B cell (primary cell): ENCODE measurements around the gene PRR20B. TPM values are rescaled to one million over a fixed set of nuclear protein-coding genes. Genes with fewer than 3 reads are reported as not detected.
"Not testable (repeated sequence)": the region's sequence is repeated elsewhere in the genome, so short reads cannot be mapped to it uniquely, and the experiment has no call there.

ENCODE experiments used
- ATAC-seq: fragments of 200-7000 bp; cut with Tn5 transposase; one replicate; pipeline ENCODE4 v1.10.0; 2021; ENCODE audit warnings: low read depth, mild to moderate bottlenecking, moderate number of reproducible peaks, moderate library complexity
- CTCF ChIA-PET: fragments of 350-600 bp; sonication (Branson Sonifier 250); formaldehyde crosslinking; loops from one replicate; lab custom pipeline; 2021; ENCODE audit warnings: antibody characterized with exemption, inconsistent platforms; lab: Charles Lee
- POLR2A ChIA-PET: fragments of 350-600 bp; sonication (Branson Sonifier 250); formaldehyde crosslinking; loops from one replicate; lab custom pipeline; 2021; ENCODE audit warnings: antibody characterized with exemption; lab: Charles Lee
- DNase-seq: peaks from one replicate; pipeline ENCODE4 v3.0.0; 2013
- H2AFZ ChIP-seq: 2 replicates; pipeline ENCODE4 v1.6.1; 2012; ENCODE audit warnings: mild to moderate bottlenecking, low read depth, low read length; ENCODE audit not compliant: insufficient read depth, poor library complexity, severe bottlenecking
- H3K27ac ChIP-seq, 2 donors: 1 replicate in 1 of 2; 2 replicates in 1 of 2; pipeline ENCODE4 v1.5.1; 2012 to 2013; ENCODE audit warnings: low read length in 2 of 2, mild to moderate bottlenecking in 2 of 2, moderate library complexity in 1 of 2
- H3K27me3 ChIP-seq, 4 experiments: fragments of 200-600 bp in 1 of 4; sonication (generic) in 1 of 4; replicated peaks in 1 of 4; 1 replicate in 2 of 4; 2 replicates in 2 of 4; pipeline versions ENCODE4 v1.6.1 to v1.7.0; 2013 to 2016; ENCODE audit warnings: low read length in 3 of 4, mild to moderate bottlenecking in 2 of 4, mixed read lengths in 1 of 4, moderate library complexity in 1 of 4; ENCODE audit not compliant: insufficient read depth in 4 of 4, control insufficient read depth in 3 of 4; ENCODE audit errors: control extremely low read depth in 1 of 4
- H3K36me3 ChIP-seq, 2 experiments: replicated peaks in 1 of 2; 1 replicate in 1 of 2; 2 replicates in 1 of 2; pipeline versions ENCODE4 v1.6.1 to v1.7.1; 2013; ENCODE audit warnings: low read length in 1 of 2; ENCODE audit not compliant: insufficient read depth in 2 of 2, control insufficient read depth in 1 of 2; ENCODE audit errors: control extremely low read depth in 1 of 2, extremely low read depth in 1 of 2
- H3K4me1 ChIP-seq, 2 donors: fragments of 200-600 bp in 1 of 2; sonication (generic) in 1 of 2; 1 replicate in 1 of 2; 2 replicates in 1 of 2; pipeline versions ENCODE4 v1.5.1 to v1.6.1; 2013 to 2017; ENCODE audit warnings: low read length in 2 of 2; ENCODE audit not compliant: control insufficient read depth in 2 of 2, insufficient read depth in 2 of 2
- H3K4me2 ChIP-seq: replicated peaks from 2 replicates; pipeline ENCODE3; 2012; ENCODE audit warnings: mild to moderate bottlenecking, low read depth, low read length; ENCODE audit not compliant: poor library complexity, severe bottlenecking
- H3K4me3 ChIP-seq, 5 experiments: fragments of 200-600 bp in 1 of 5; sonication (generic) in 1 of 5; 1 replicate in 3 of 5; 2 replicates in 2 of 5; pipeline versions ENCODE4 v1.5.1 to v1.7.0; 2011 to 2016; ENCODE audit warnings: low read length in 4 of 5, mild to moderate bottlenecking in 4 of 5, low read depth in 2 of 5, control low read depth in 1 of 5, moderate library complexity in 1 of 5; ENCODE audit not compliant: insufficient read depth in 1 of 5; ENCODE audit errors: control extremely low read depth in 1 of 5, extremely low read depth in 1 of 5
- H3K79me2 ChIP-seq: fragments of 200-600 bp; sonication (generic); one replicate; pipeline ENCODE4 v1.6.0; 2016; ENCODE audit warnings: low read length; ENCODE audit not compliant: control insufficient read depth, insufficient read depth
- H3K9ac ChIP-seq: fragments of 200-600 bp; sonication (generic); 2 replicates; pipeline ENCODE4 v1.6.1; 2017; ENCODE audit warnings: mild to moderate bottlenecking, low read length, moderate library complexity
- H3K9me3 ChIP-seq, 3 donors: one replicate each; pipeline versions ENCODE4 v1.6.1 to v1.7.1; 2013; ENCODE audit warnings: low read length in 2 of 3; ENCODE audit not compliant: control insufficient read depth in 2 of 3, insufficient read depth in 1 of 3; ENCODE audit errors: control extremely low read depth in 1 of 3
- H4K20me1 ChIP-seq: 2 replicates; pipeline ENCODE4 v1.6.0; 2012; ENCODE audit warnings: mild to moderate bottlenecking, low read length; ENCODE audit not compliant: insufficient read depth, control insufficient read depth, poor library complexity, severe bottlenecking
- H3K27ac Mint-ChIP-seq: one replicate; pipeline ENCODE4 v1.8.0; 2021; ENCODE audit warnings: mixed read lengths
- H3K27me3 Mint-ChIP-seq: one replicate; pipeline ENCODE4 v1.8.0; 2021; ENCODE audit warnings: mixed read lengths
- H3K4me1 Mint-ChIP-seq: one replicate; pipeline ENCODE4 v1.8.0; 2021; ENCODE audit warnings: mixed read lengths
- H3K4me3 Mint-ChIP-seq: one replicate; pipeline ENCODE4 v1.8.0; 2021; ENCODE audit warnings: mixed read lengths
- H3K9me3 Mint-ChIP-seq: one replicate; pipeline ENCODE4 v1.8.0; 2022; ENCODE audit warnings: mixed read lengths; ENCODE audit not compliant: insufficient read depth
- WGBS: methylation state at CpG from one replicate; pipeline ENCODE4 v1.1.5; 2013; ENCODE audit warnings: missing lambda C conversion rate; ENCODE audit not compliant: insufficient coverage; 5-methylcytosine and 5-hydroxymethylcytosine counted together
- intact Hi-C: fragments of 100-400 bp; cut with micrococcal nuclease; formaldehyde crosslinking; loops from one replicate; pipeline ENCODE4 v1.10.0; 2022
- polyA plus RNA-seq: library from polyadenylated mRNA; depleted of rRNA; stranded (reverse); fragments of >200 nt; gene quantifications from 2 replicates; pipeline ENCODE4 v1.2.3, GENCODE V29; 2012
- total RNA-seq, 2 donors: library from RNA; stranded (reverse); fragments of 120-200 nt in 1 of 2; gene quantifications; 1 replicate in 1 of 2; 2 replicates in 1 of 2; pipeline versions ENCODE4 v1.2.3 to v1.2.4, GENCODE V29; 2013 to 2022

Gene PRR20B
- total and polyA plus RNA-seq, 2 donors (not counting 1 experiment from before 2014, with no cell fraction given), result not detected

DNA sequence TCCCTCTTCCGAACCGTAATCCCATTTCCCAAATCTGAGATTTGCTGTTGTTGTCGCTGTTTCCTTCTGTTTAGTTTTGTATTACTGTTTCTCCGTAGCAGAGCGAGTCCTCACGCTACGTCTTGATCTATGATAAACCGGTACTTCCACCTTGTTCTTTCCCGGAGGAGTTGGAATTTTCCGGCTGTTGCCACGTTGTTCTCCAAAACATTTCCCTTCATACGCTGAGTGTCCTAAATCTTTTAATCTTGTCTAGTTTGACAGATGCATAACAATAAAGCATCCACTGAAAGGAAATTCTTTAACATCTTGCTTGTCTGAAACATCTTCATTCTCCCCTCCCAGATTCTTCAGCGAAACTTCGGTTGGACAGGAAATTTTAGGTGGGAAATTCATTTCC is 818 bp downstream of the PRR20B start:
- H3K4me3 ChIP-seq, H4K20me1 ChIP-seq, H3K4me1 ChIP-seq, DNase-seq, H3K9me3 Mint-ChIP-seq, H3K79me2 ChIP-seq, H3K9me3 ChIP-seq, H3K27me3 Mint-ChIP-seq, H3K4me2 ChIP-seq, H3K36me3 ChIP-seq, H3K4me1 Mint-ChIP-seq, H2AFZ ChIP-seq, H3K4me3 Mint-ChIP-seq, ATAC-seq, CTCF ChIA-PET, H3K27ac ChIP-seq, intact Hi-C loops, POLR2A ChIA-PET, H3K9ac ChIP-seq, H3K27ac Mint-ChIP-seq, H3K27me3 ChIP-seq: not testable (repeated sequence)
- WGBS, result 94% methylated on average over 4 of the region's 14 CpGs

DNA sequence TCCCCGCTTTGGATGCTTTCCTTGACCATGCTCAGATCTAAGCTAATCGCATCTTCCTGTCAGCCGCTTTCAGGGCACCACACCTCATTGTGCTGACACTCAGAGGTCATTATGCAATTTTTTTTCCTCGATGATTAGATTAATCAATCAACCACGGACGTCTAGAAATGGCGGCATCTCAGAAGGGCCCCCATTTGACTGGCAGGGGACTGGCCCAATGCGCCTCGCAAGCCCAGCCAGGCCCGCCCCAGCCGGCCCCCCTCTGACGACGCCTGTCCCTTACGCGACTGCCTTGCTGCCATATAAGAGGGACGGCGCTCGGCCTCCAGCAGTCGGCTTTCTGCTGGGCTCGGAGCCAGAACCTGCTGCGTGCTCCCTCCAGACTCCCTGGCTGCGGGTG is 6.5 kb downstream of the PRR20B start, which contains the start of gene PRR20C:
Gene PRR20C (plus strand): TSS at position 301 of the 400 bp plus-strand sequence. CDS start 387 bp downstream, outside the sequence.
- H3K4me3 ChIP-seq, H3K4me1 ChIP-seq, CTCF ChIA-PET, H3K27ac Mint-ChIP-seq, H3K9me3 ChIP-seq, H3K4me3 Mint-ChIP-seq, intact Hi-C loops, H2AFZ ChIP-seq, H3K27me3 ChIP-seq, H3K4me2 ChIP-seq, H3K9ac ChIP-seq, H3K9me3 Mint-ChIP-seq, H4K20me1 ChIP-seq, POLR2A ChIA-PET, H3K36me3 ChIP-seq, DNase-seq, ATAC-seq, H3K79me2 ChIP-seq, H3K27me3 Mint-ChIP-seq, H3K4me1 Mint-ChIP-seq, H3K27ac ChIP-seq: not testable (repeated sequence)
- no CpG with 5 or more reads among the region's 22 CpGs for WGBS

DNA sequence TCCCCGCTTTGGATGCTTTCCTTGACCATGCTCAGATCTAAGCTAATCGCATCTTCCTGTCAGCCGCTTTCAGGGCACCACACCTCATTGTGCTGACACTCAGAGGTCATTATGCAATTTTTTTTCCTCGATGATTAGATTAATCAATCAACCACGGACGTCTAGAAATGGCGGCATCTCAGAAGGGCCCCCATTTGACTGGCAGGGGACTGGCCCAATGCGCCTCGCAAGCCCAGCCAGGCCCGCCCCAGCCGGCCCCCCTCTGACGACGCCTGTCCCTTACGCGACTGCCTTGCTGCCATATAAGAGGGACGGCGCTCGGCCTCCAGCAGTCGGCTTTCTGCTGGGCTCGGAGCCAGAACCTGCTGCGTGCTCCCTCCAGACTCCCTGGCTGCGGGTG is 13.0 kb downstream of the PRR20B start, which contains the start of gene PRR20D:
Gene PRR20D (plus strand): TSS at position 301 of the 400 bp plus-strand sequence. CDS start 387 bp downstream, outside the sequence.
- H3K4me1 ChIP-seq, H3K4me3 Mint-ChIP-seq, H3K27me3 Mint-ChIP-seq, intact Hi-C loops, H2AFZ ChIP-seq, CTCF ChIA-PET, H3K79me2 ChIP-seq, H3K27me3 ChIP-seq, H3K9ac ChIP-seq, H3K4me2 ChIP-seq, H3K4me3 ChIP-seq, H3K4me1 Mint-ChIP-seq, ATAC-seq, H3K27ac ChIP-seq, DNase-seq, H3K36me3 ChIP-seq, H3K27ac Mint-ChIP-seq, H3K9me3 ChIP-seq, H3K9me3 Mint-ChIP-seq, POLR2A ChIA-PET, H4K20me1 ChIP-seq: not testable (repeated sequence)
- no CpG with 5 or more reads among the region's 22 CpGs for WGBS

DNA sequence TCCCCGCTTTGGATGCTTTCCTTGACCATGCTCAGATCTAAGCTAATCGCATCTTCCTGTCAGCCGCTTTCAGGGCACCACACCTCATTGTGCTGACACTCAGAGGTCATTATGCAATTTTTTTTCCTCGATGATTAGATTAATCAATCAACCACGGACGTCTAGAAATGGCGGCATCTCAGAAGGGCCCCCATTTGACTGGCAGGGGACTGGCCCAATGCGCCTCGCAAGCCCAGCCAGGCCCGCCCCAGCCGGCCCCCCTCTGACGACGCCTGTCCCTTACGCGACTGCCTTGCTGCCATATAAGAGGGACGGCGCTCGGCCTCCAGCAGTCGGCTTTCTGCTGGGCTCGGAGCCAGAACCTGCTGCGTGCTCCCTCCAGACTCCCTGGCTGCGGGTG is 19.6 kb downstream of the PRR20B start, which contains the start of gene PRR20E:
Gene PRR20E (plus strand): TSS at position 301 of the 400 bp plus-strand sequence. CDS start 387 bp downstream, outside the sequence.
- H3K4me1 Mint-ChIP-seq, H3K27ac Mint-ChIP-seq, H4K20me1 ChIP-seq, H3K79me2 ChIP-seq, H3K4me3 Mint-ChIP-seq, ATAC-seq, H3K4me3 ChIP-seq, H3K4me2 ChIP-seq, CTCF ChIA-PET, H3K9ac ChIP-seq, H2AFZ ChIP-seq, H3K9me3 Mint-ChIP-seq, H3K36me3 ChIP-seq, intact Hi-C loops, H3K4me1 ChIP-seq, POLR2A ChIA-PET, DNase-seq, H3K27me3 ChIP-seq, H3K9me3 ChIP-seq, H3K27ac ChIP-seq, H3K27me3 Mint-ChIP-seq: not testable (repeated sequence)
- WGBS, result no CpG with 5 or more reads among the region's 22 CpGs
